ENCODE measurements around the gene WDR82.
"Not testable (repeated sequence)": the region's sequence is repeated elsewhere in the genome, so short reads cannot be mapped to it uniquely, and the experiment has no call there.

DNA sequence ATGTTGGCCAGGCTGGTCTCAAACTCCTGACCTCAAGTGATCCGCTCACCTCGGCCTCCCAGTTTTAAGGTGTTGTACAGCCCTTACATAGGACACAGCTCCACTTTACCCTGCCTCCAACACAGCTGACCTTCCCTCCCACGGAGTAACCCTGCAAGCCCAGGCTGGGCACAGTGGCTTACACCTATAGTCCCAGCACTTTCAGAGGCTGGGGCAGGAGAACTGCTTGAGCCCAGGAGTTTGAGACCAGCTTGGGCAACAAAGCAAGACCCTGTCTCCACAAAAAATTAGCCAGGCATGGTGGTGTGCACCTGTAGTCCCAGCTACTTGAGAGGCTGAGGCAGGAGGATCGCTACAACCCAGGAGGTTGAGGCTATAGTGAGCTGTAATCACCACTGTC, 5.6 kb upstream of the WDR82 start:
- TF ChIP-seq ZNF184 (CRISPR knock-in tag; IDR thresholded peaks at IDR 0.05); ESRRA (IDR thresholded peaks at IDR 0.05; ENCODE audit: borderline replicate concordance, low read depth); POLR2A (conservative IDR thresholded peaks at IDR 0.05); CTCF (IDR thresholded peaks at IDR 0.05 in 2 of 3, conservative IDR thresholded peaks at IDR 0.05 in 1 of 3; ENCODE audit: insufficient read depth in 2 of 3, low read depth in 1 of 3, low read length in 3 of 3); FIP1L1 (IDR thresholded peaks at IDR 0.05; ENCODE audit: low read depth, low read length, poor library complexity, severe bottlenecking); TFE3 (CRISPR knock-in tag; IDR thresholded peaks at IDR 0.05); RFX5 (IDR thresholded peaks at IDR 0.05; ENCODE audit: low read depth, low read length); CXXC5 (CRISPR knock-in tag; IDR thresholded peaks at IDR 0.05); NR2F6 (CRISPR knock-in tag; IDR thresholded peaks at IDR 0.05); KLF13 (tag; IDR thresholded peaks at IDR 0.05; ENCODE audit: borderline replicate concordance, low read depth): not testable (repeated sequence)
- TF ChIP-seq, protein P1, sequence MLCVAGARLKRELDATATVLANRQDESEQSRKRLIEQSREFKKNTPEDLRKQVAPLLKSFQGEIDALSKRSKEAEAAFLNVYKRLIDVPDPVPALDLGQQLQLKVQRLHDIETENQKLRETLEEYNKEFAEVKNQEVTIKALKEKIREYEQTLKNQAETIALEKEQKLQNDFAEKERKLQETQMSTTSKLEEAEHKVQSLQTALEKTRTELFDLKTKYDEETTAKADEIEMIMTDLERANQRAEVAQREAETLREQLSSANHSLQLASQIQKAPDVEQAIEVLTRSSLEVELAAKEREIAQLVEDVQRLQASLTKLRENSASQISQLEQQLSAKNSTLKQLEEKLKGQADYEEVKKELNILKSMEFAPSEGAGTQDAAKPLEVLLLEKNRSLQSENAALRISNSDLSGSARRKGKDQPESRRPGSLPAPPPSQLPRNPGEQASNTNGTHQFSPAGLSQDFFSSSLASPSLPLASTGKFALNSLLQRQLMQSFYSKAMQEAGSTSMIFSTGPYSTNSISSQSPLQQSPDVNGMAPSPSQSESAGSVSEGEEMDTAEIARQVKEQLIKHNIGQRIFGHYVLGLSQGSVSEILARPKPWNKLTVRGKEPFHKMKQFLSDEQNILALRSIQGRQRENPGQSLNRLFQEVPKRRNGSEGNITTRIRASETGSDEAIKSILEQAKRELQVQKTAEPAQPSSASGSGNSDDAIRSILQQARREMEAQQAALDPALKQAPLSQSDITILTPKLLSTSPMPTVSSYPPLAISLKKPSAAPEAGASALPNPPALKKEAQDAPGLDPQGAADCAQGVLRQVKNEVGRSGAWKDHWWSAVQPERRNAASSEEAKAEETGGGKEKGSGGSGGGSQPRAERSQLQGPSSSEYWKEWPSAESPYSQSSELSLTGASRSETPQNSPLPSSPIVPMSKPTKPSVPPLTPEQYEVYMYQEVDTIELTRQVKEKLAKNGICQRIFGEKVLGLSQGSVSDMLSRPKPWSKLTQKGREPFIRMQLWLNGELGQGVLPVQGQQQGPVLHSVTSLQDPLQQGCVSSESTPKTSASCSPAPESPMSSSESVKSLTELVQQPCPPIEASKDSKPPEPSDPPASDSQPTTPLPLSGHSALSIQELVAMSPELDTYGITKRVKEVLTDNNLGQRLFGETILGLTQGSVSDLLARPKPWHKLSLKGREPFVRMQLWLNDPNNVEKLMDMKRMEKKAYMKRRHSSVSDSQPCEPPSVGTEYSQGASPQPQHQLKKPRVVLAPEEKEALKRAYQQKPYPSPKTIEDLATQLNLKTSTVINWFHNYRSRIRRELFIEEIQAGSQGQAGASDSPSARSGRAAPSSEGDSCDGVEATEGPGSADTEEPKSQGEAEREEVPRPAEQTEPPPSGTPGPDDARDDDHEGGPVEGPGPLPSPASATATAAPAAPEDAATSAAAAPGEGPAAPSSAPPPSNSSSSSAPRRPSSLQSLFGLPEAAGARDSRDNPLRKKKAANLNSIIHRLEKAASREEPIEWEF (CRISPR knock-in tag; IDR thresholded peaks at IDR 0.05) = not testable (repeated sequence)
